ENCODE measurements around the gene EVI5. TPM values are rescaled to one million over a fixed set of nuclear protein-coding genes. Genes with fewer than 3 reads are reported as not detected.
"Not testable (repeated sequence)": the region's sequence is repeated elsewhere in the genome, so short reads cannot be mapped to it uniquely, and the experiment has no call there.

Gene EVI5
- total and polyA plus RNA-seq, 2 experiments from 2014 or later: 24.9 to 29.0 TPM

- TF ChIP-seq, protein P1, sequence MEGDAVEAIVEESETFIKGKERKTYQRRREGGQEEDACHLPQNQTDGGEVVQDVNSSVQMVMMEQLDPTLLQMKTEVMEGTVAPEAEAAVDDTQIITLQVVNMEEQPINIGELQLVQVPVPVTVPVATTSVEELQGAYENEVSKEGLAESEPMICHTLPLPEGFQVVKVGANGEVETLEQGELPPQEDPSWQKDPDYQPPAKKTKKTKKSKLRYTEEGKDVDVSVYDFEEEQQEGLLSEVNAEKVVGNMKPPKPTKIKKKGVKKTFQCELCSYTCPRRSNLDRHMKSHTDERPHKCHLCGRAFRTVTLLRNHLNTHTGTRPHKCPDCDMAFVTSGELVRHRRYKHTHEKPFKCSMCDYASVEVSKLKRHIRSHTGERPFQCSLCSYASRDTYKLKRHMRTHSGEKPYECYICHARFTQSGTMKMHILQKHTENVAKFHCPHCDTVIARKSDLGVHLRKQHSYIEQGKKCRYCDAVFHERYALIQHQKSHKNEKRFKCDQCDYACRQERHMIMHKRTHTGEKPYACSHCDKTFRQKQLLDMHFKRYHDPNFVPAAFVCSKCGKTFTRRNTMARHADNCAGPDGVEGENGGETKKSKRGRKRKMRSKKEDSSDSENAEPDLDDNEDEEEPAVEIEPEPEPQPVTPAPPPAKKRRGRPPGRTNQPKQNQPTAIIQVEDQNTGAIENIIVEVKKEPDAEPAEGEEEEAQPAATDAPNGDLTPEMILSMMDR (IDR thresholded peaks at IDR 0.05; ENCODE audit: poor library complexity): no peak
- TF ChIP-seq EZH2 (IDR thresholded peaks at IDR 0.05; ENCODE audit: borderline replicate concordance): no peak
- TF ChIP-seq EZH2phosphoT487 (IDR thresholded peaks at IDR 0.05; ENCODE audit: low read depth, severe bottlenecking, unreplicated experiment): no peak
- Histone ChIP-seq H3K9me3 (ENCODE audit: low read depth) (no peaks in the 10 kb centered on the region), H3K27ac (no peak overlapping the region), H4K20me1 (ENCODE audit: insufficient read depth, poor library complexity, severe bottlenecking) (no peaks in the 10 kb centered on the region), H3K9me2 (replicated peaks; ENCODE audit: insufficient read depth) (no peaks in the 10 kb centered on the region), H2AFZ (no peak overlapping the region), H3K79me2 (no peaks in the 10 kb centered on the region), H3K4me3 (no peak overlapping the region), H3K4me1 (ENCODE audit: insufficient read depth) (no peaks in the 10 kb centered on the region), H3K27me3 (no peaks in the 10 kb centered on the region), H3K4me2 (no peak overlapping the region), H3K36me3 (replicated peaks; ENCODE audit: insufficient read depth, low read depth) (no peaks in the 10 kb centered on the region)
- WGBS (ENCODE audit: low lambda C conversion rate, missing lambda C conversion rate): 81% methylated on average over 2 of the region's 2 CpGs
- DNase-seq (ENCODE audit: low spot score): no peak
These were observed 183.9 kb downstream of the EVI5 start for GRCh38 chr1:92601044-92601443.

- H4K20me1 ChIP-seq (ENCODE audit: insufficient read depth, poor library complexity, severe bottlenecking): no peaks in the 10 kb centered on the region
- no peaks in the 10 kb centered on the region for H3K79me2 ChIP-seq
- no peaks in the 10 kb centered on the region for H3K9me2 ChIP-seq (replicated peaks; ENCODE audit: insufficient read depth)
- no peak overlapping the region for H3K27ac ChIP-seq
- TF ChIP-seq EZH2phosphoT487 (IDR thresholded peaks at IDR 0.05; ENCODE audit: low read depth, severe bottlenecking, unreplicated experiment): no peak
- TF ChIP-seq EZH2 (IDR thresholded peaks at IDR 0.05; ENCODE audit: borderline replicate concordance): no peak
- TF ChIP-seq, protein P1 (IDR thresholded peaks at IDR 0.05; ENCODE audit: poor library complexity): peak; percentile 59
- H3K4me2 ChIP-seq: no peak overlapping the region
- no peaks in the 10 kb centered on the region for H3K4me1 ChIP-seq (ENCODE audit: insufficient read depth)
- H2AFZ ChIP-seq: no peak overlapping the region
- no peaks in the 10 kb centered on the region for H3K36me3 ChIP-seq (replicated peaks; ENCODE audit: insufficient read depth, low read depth)
- no peak overlapping the region for H3K4me3 ChIP-seq
- H3K27me3 ChIP-seq: no peaks in the 10 kb centered on the region
- DNase-seq (ENCODE audit: low spot score): peak; percentile 27
- H3K9me3 ChIP-seq (ENCODE audit: low read depth): no peaks in the 10 kb centered on the region
- WGBS (ENCODE audit: low lambda C conversion rate, missing lambda C conversion rate): 81% methylated on average over 2 of the region's 2 CpGs
These were observed 185.7 kb downstream of the EVI5 start for GRCh38 chr1:92599184-92599583.

DNA sequence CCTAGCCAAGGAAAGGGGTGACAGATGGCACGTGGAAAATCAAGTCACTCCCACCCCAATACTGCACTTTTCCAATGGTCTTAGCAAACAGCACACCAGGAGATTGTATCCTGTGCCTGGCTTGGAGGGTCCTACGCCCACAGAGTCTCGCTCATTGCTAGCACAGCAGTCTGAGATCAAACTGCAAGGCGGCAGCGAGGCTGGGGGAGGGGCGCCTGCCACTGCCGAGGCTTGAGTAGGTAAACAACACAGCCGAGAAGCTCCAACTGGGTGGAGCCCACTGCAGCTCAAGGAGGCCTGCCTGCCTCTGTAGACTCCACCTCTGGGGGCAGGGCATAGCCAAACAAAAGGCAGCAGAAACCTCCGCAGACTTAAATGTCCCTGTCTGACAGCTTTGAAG is 195.5 kb downstream of the EVI5 start:
- WGBS (ENCODE audit: low lambda C conversion rate, missing lambda C conversion rate): 96% methylated on average over 9 of the region's 9 CpGs

DNA sequence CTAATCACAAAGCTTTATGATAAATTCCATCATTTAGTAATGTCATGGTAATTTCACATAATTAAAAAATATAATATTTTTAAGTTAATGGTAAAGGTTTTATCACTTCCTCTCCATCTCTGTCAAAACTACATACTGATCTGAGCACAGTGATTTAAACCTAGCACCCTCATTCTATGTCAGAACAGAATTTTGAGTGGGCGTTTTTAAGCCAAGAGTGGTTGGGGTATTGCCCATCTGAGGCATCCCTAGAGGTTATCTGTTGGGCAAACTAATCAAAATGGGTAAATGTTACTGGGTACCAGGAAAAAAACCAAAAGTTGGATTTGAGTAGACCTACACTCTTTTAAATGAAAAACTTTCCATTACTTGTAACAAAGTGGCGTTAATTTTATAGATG is 197.5 kb downstream of the EVI5 start:
- Histone ChIP-seq H4K20me1 (ENCODE audit: insufficient read depth, poor library complexity, severe bottlenecking) (no peaks in the 10 kb centered on the region), H3K79me2 (no peaks in the 10 kb centered on the region), H3K4me3 (no peak overlapping the region), H3K9me3 (ENCODE audit: low read depth) (no peaks in the 10 kb centered on the region), H3K9me2 (replicated peaks; ENCODE audit: insufficient read depth) (no peaks in the 10 kb centered on the region), H3K27me3 (no peaks in the 10 kb centered on the region), H3K36me3 (replicated peaks; ENCODE audit: insufficient read depth, low read depth) (no peaks in the 10 kb centered on the region), H3K4me1 (ENCODE audit: insufficient read depth) (no peaks in the 10 kb centered on the region), H3K4me2 (no peak overlapping the region), H3K27ac (no peak overlapping the region), H2AFZ (no peak overlapping the region)
- TF ChIP-seq, protein P1 (IDR thresholded peaks at IDR 0.05; ENCODE audit: poor library complexity): no peak
- no peak for TF ChIP-seq EZH2phosphoT487 (IDR thresholded peaks at IDR 0.05; ENCODE audit: low read depth, severe bottlenecking, unreplicated experiment)
- TF ChIP-seq EZH2 (IDR thresholded peaks at IDR 0.05; ENCODE audit: borderline replicate concordance): no peak
- DNase-seq (ENCODE audit: low spot score): no peak
- WGBS (ENCODE audit: low lambda C conversion rate, missing lambda C conversion rate): 99% methylated on average over 2 of the region's 2 CpGs

More for the DNA sequence above, 195.5 kb downstream of the EVI5 start:
- not testable (repeated sequence) for H3K4me2 ChIP-seq; H4K20me1 ChIP-seq (ENCODE audit: insufficient read depth, poor library complexity, severe bottlenecking); H3K36me3 ChIP-seq (replicated peaks; ENCODE audit: insufficient read depth, low read depth); H3K9me2 ChIP-seq (replicated peaks; ENCODE audit: insufficient read depth); H3K27me3 ChIP-seq; H2AFZ ChIP-seq; H3K9me3 ChIP-seq (ENCODE audit: low read depth); H3K27ac ChIP-seq; H3K4me1 ChIP-seq (ENCODE audit: insufficient read depth); DNase-seq (ENCODE audit: low spot score); H3K4me3 ChIP-seq; H3K79me2 ChIP-seq

Data from hepatocyte (in vitro differentiated cells).